K562 (cell line): ENCODE data around the gene ALKBH3. TPM values are rescaled to one million over a fixed set of nuclear protein-coding genes. Genes with fewer than 3 reads are reported as not detected.

Source experiments
- ELK3 ChIP-seq: fragments of 450-650 bp; formaldehyde crosslinking; IDR thresholded peaks from 2 replicates; pipeline ENCODE4 v1.4.0; 2020; ENCODE audit warnings: mild to moderate bottlenecking
- FOXJ2 ChIP-seq: fragments of 200-800 bp; sonication (Bioruptor generic); IDR thresholded peaks from 2 replicates; pipeline ENCODE4 v1.6.1; 2016; ENCODE audit warnings: missing genetic modification characterization, missing compliant biosample characterization
- KLF10 ChIP-seq: fragments of 250-450 bp; sonication (Bioruptor Pico); IDR thresholded peaks from 2 replicates; pipeline ENCODE4 v1.6.1; 2021; ENCODE audit warnings: matching md5 sums
- NFYB ChIP-seq: IDR thresholded peaks from 2 replicates; pipeline ENCODE4 v1.6.1; 2011; ENCODE audit warnings: mild to moderate bottlenecking, moderate library complexity; ENCODE audit not compliant: insufficient read length; ENCODE audit errors: extremely low read depth
- NKRF ChIP-seq: fragments of 450-650 bp; IDR thresholded peaks from 2 replicates; pipeline ENCODE4 v1.6.1; 2016; ENCODE audit warnings: borderline replicate concordance
- NR2C2 ChIP-seq, 2 experiments: fragments of 200-800 bp in 1 of 2; sonication (Bioruptor generic) in 1 of 2; sonication (generic) in 1 of 2; formaldehyde crosslinking in 1 of 2; IDR thresholded peaks; 2 replicates each; pipeline versions ENCODE4 v1.6.1 to v1.8.0; 2016 to 2022; ENCODE audit warnings: mild to moderate bottlenecking in 1 of 2, missing compliant biosample characterization in 1 of 2, missing genetic modification characterization in 1 of 2, missing genetic modification reagents in 1 of 2
- POLR2G ChIP-seq: fragments of 200-400 bp; formaldehyde crosslinking; IDR thresholded peaks from 2 replicates; pipeline ENCODE4 v1.6.1; 2017; ENCODE audit warnings: low read depth, mild to moderate bottlenecking, antibody characterized with exemption, low read length, moderate library complexity
- POLR2H ChIP-seq: IDR thresholded peaks from 2 replicates; pipeline ENCODE4 v1.6.1; 2016; ENCODE audit warnings: missing genetic modification characterization, low read depth, mild to moderate bottlenecking, control low read depth, missing compliant biosample characterization, moderate library complexity
- RERE ChIP-seq: sonication (generic); formaldehyde crosslinking; IDR thresholded peaks from 2 replicates; pipeline ENCODE4 v1.8.0; 2023; ENCODE audit warnings: missing genetic modification reagents, mild to moderate bottlenecking, borderline replicate concordance
- SFPQ ChIP-seq: fragments of 200-400 bp; formaldehyde crosslinking; IDR thresholded peaks from 2 replicates; pipeline ENCODE4 v1.6.1; 2017; ENCODE audit warnings: mild to moderate bottlenecking, low read depth, low read length, moderate library complexity
- TEAD2 ChIP-seq: fragments of 450-650 bp; IDR thresholded peaks from 2 replicates; pipeline ENCODE4 v1.6.1; 2016; ENCODE audit warnings: missing genetic modification characterization, control low read depth, missing compliant biosample characterization
- ZBTB2 ChIP-seq: fragments of 450-650 bp; IDR thresholded peaks from 2 replicates; pipeline ENCODE4 v1.6.1; 2016; ENCODE audit warnings: antibody characterized with exemption
- ZC3H8 ChIP-seq: fragments of 450-650 bp; IDR thresholded peaks from 2 replicates; pipeline ENCODE4 v1.6.1; 2017
- ZNF511 ChIP-seq: sonication (generic); formaldehyde crosslinking; IDR thresholded peaks from 2 replicates; pipeline ENCODE4 v1.8.0; 2022; ENCODE audit warnings: mild to moderate bottlenecking, missing genetic modification reagents
- polyA plus RNA-seq, 8 experiments: library from polyadenylated mRNA; depleted of rRNA in 4 of 8; stranded (reverse) in 5 of 8; unstranded in 3 of 8; fragments of >200 nt; fragmentation: Nextera tagmentation in 2 of 8; fragmentation: Illumina TruSeq in 1 of 8; extraction: Ambion mirVana in 2 of 8; extraction: Trizol in 1 of 8; gene quantifications; 2 replicates each; pipeline versions ENCODE4 v1.2.1 to v1.2.3, GENCODE V29; 2011 to 2014; ENCODE audit warnings: inconsistent platforms in 1 of 8, missing spikeins in 1 of 8
- total RNA-seq, 7 experiments: library from RNA; depleted of rRNA in 6 of 7; stranded (reverse); fragments of >200 nt in 6 of 7; fragmentation: Illumina TruSeq in 2 of 7; extraction: Trizol in 2 of 7; gene quantifications; 2 replicates each; pipeline versions ENCODE4 v1.2.1 to v1.2.3, GENCODE V29; 2011 to 2021; ENCODE audit warnings: low replicate concordance in 1 of 7

Gene ALKBH3
- total and polyA plus RNA-seq, 9 of the 15 experiments (the other 6 are each of a cell fraction or from before 2014, with no cell fraction given) = 16.0 to 49.9 (median 36.5) TPM

- TF ChIP-seq RERE (no peak), NFYB (no peak), ZNF511 (CRISPR knock-in tag) (no peak), ZBTB2 (no peak), FOXJ2 (tag) (no peak), NKRF (no peak), POLR2H (tag) (no peak), POLR2G (no peak), SFPQ (no peak), NR2C2 (CRISPR knock-in tag; IDR thresholded peaks at IDR 0.05) (no peak), NR2C2 (tag; IDR thresholded peaks at IDR 0.05) (no peak; the same call in 1 of the 2 replicates), ZC3H8 (no peak), TEAD2 (tag) (no peak), KLF10 (CRISPR knock-in tag) (no peak), ELK3 (CRISPR knock-in tag) (no peak)
These were observed 66.4 kb downstream of the ALKBH3 start (continued) for GRCh38 chr11:43947003-43947500.
